NCI-H82 (cell line): ENCODE measurements around the gene SEC24A.
"Not testable (repeated sequence)": the region's sequence is repeated elsewhere in the genome, so short reads cannot be mapped to it uniquely, and the experiment has no call there.

Experiments used
- DNase-seq: peaks from one replicate; lab custom pipeline; 2025; lab: John Stamatoyannopoulos, UW

The SEC24A gene

GRCh38 chr5:134648425-134649162, at the start of gene SEC24A:
SEC24A (plus strand) TSS chr5:134648785; CDS start chr5:134649077, 292 bp downstream.
- DNase-seq, result peak; percentile 86

- not testable (repeated sequence) for DNase-seq
Measured at GRCh38 chr5:134599820-134600219, 48.8 kb upstream of the SEC24A start.

- DNase-seq, result no peak
Measured at GRCh38 chr5:134600600-134600999, 48.0 kb upstream of the SEC24A start.

GRCh38 chr5:134603059-134603458, 45.5 kb upstream of the SEC24A start:
- DNase-seq, result no peak

- DNase-seq, result no peak
Measured at GRCh38 chr5:134604908-134605307, 43.7 kb upstream of the SEC24A start.

GRCh38 chr5:134606726-134607125, 41.9 kb upstream of the SEC24A start:
- DNase-seq, result no peak

- no peak for DNase-seq
Measured at GRCh38 chr5:134608555-134608954, 40.0 kb upstream of the SEC24A start.

- peak; percentile 26 for DNase-seq
Measured at GRCh38 chr5:134609232-134609851, 39.2 kb upstream of the SEC24A start.

- DNase-seq, result no peak
Measured at GRCh38 chr5:134610725-134611124, 37.9 kb upstream of the SEC24A start.

- no peak for DNase-seq
Measured at GRCh38 chr5:134611515-134611914, 37.1 kb upstream of the SEC24A start.

GRCh38 chr5:134614450-134615085, 34.0 kb upstream of the SEC24A start:
- no peak for DNase-seq

- DNase-seq, result no peak
Measured at GRCh38 chr5:134620634-134621033, 28.0 kb upstream of the SEC24A start.

- DNase-seq, result no peak
Measured at GRCh38 chr5:134625559-134625958, 23.0 kb upstream of the SEC24A start.

- no peak for DNase-seq
Measured at GRCh38 chr5:134626369-134627014, 22.1 kb upstream of the SEC24A start.

- no peak for DNase-seq
Measured at GRCh38 chr5:134634227-134634626, 14.4 kb upstream of the SEC24A start.

- not testable (repeated sequence) for DNase-seq
Measured at GRCh38 chr5:134635366-134635765, 13.2 kb upstream of the SEC24A start.

- no peak for DNase-seq
Measured at GRCh38 chr5:134637116-134637721, 11.4 kb upstream of the SEC24A start.

- DNase-seq, result no peak
Measured at GRCh38 chr5:134638760-134639201, 9.8 kb upstream of the SEC24A start.

GRCh38 chr5:134642931-134643530, 5.6 kb upstream of the SEC24A start:
- no peak for DNase-seq

- DNase-seq, result peak; percentile 36
Measured at GRCh38 chr5:134647750-134648424, 698 bp upstream of the SEC24A start.
